A549 (cell line): ENCODE data around the gene SAG. TPM values are rescaled to one million over a fixed set of nuclear protein-coding genes. Genes with fewer than 3 reads are reported as not detected.

ENCODE experiments used
- ATAC-seq, 2 experiments: fragments of 200-7000 bp in 1 of 2; fragments of >200 bp in 1 of 2; cut with Nextera tagmentation in 1 of 2; cut with Tn5 transposase in 1 of 2; 3 replicates each; pipeline versions ENCODE4 v1.8.0 to v1.9.1; 2018 to 2020; ENCODE audit warnings: mild to moderate bottlenecking in 1 of 2, moderate library complexity in 1 of 2
- CTCF ChIA-PET: fragments of 300-600 bp; sonication (Branson Sonifier 250); formaldehyde crosslinking; extraction: SDS; loops from one replicate; lab custom pipeline; 2021; ENCODE audit warnings: antibody characterized with exemption, inconsistent platforms; lab: Yijun Ruan, JAX
- POLR2A ChIA-PET: fragments of 350-600 bp; formaldehyde crosslinking; extraction: SDS; loops from one replicate; lab custom pipeline; 2021; ENCODE audit warnings: antibody characterized with exemption, inconsistent platforms; lab: Yijun Ruan, JAX
- DNase-seq, 2 experiments: peaks; one replicate each; pipeline versions ENCODE4 v3.0.0 to v3.0.0-alpha.2; 2011 to 2016; ENCODE audit warnings: low read depth in 1 of 2, low spot score in 1 of 2
- FAIRE-seq: peaks from 2 replicates; lab custom pipeline; 2011; peaks lifted over from hg19 to GRCh38; lab: Jason Lieb, UNC
- H3K27ac ChIP-seq, 2 experiments: fragments of >200 bp; sonication (Bioruptor Twin); formaldehyde crosslinking; 3 replicates each; pipeline ENCODE4 v1.5.1; 2016 to 2017
- H3K4me1 ChIP-seq: fragments of >200 bp; sonication (Bioruptor Twin); formaldehyde crosslinking; 3 replicates; pipeline ENCODE4 v1.6.1; 2016
- H3K4me2 ChIP-seq: fragments of >200 bp; sonication (Bioruptor Twin); formaldehyde crosslinking; 3 replicates; pipeline ENCODE4 v1.6.1; 2016
- H3K4me3 ChIP-seq: fragments of >200 bp; sonication (Bioruptor Twin); formaldehyde crosslinking; 3 replicates; pipeline ENCODE4 v1.5.1; 2016
- H3K9me3 ChIP-seq: fragments of >200 bp; sonication (Bioruptor Twin); formaldehyde crosslinking; 3 replicates; pipeline ENCODE4 v1.6.1; 2016
- CBX2 ChIP-seq: fragments of 200-600 bp; sonication (generic); IDR thresholded peaks from 2 replicates; pipeline ENCODE4 v1.6.1; 2016; ENCODE audit warnings: low read depth, mild to moderate bottlenecking, borderline replicate concordance
- CBX8 ChIP-seq: fragments of 200-600 bp; sonication (generic); IDR thresholded peaks from 2 replicates; pipeline ENCODE4 v1.6.1; 2016
- CEBPB ChIP-seq, 2 experiments: fragments of >200 bp in 1 of 2; sonication (Bioruptor Twin) in 1 of 2; formaldehyde crosslinking in 1 of 2; IDR thresholded peaks; 2 replicates each; pipeline ENCODE4 v1.6.1; 2012 to 2016
- CHD2 ChIP-seq: fragments of 150-350 bp; IDR thresholded peaks from 2 replicates; pipeline ENCODE4 v1.6.1; 2014; ENCODE audit warnings: low read length; ENCODE audit not compliant: partially characterized antibody
- HDAC2 ChIP-seq: fragments of 200-600 bp; sonication (generic); IDR thresholded peaks from 2 replicates; pipeline ENCODE4 v1.6.1; 2016
- HOXA7 ChIP-seq: fragments of 250-450 bp; sonication (Bioruptor Pico); IDR thresholded peaks from 2 replicates; pipeline ENCODE4 v1.5.0; 2020; ENCODE audit warnings: mild to moderate bottlenecking, moderate library complexity
- HOXB13 ChIP-seq: fragments of 250-450 bp; sonication (Bioruptor Pico); IDR thresholded peaks from 2 replicates; pipeline ENCODE4 v1.5.0; 2020; ENCODE audit warnings: low read depth, mild to moderate bottlenecking, moderate library complexity
- HOXB5 ChIP-seq: fragments of 250-450 bp; sonication (Bioruptor Pico); IDR thresholded peaks from 2 replicates; pipeline ENCODE4 v1.5.0; 2020; ENCODE audit warnings: mild to moderate bottlenecking, moderate library complexity
- KDM1A ChIP-seq: fragments of 200-600 bp; sonication (generic); IDR thresholded peaks from 2 replicates; pipeline ENCODE4 v1.6.1; 2016; ENCODE audit warnings: low read depth, mild to moderate bottlenecking
- MYC ChIP-seq: IDR thresholded peaks from 2 replicates; pipeline ENCODE4 v1.6.1; 2012; ENCODE audit warnings: mild to moderate bottlenecking, inconsistent platforms, low read length, improper control_type of control experiment, borderline replicate concordance
- NFE2L2 ChIP-seq: fragments of 150-350 bp; conservative IDR thresholded peaks from 2 replicates; pipeline ENCODE4 v1.6.1; 2014; ENCODE audit warnings: low read length
- NPAS2 ChIP-seq: fragments of 250-450 bp; sonication (Bioruptor Pico); IDR thresholded peaks from 2 replicates; pipeline ENCODE4 v1.8.0; 2022; ENCODE audit warnings: mild to moderate bottlenecking, moderate library complexity, borderline replicate concordance
- NR3C1 ChIP-seq: fragments of >200 bp; sonication (Bioruptor Twin); formaldehyde crosslinking; IDR thresholded peaks from 3 replicates; pipeline ENCODE4 v1.6.1; 2017
- PHF8 ChIP-seq: fragments of 200-600 bp; sonication (generic); IDR thresholded peaks from 2 replicates; pipeline ENCODE4 v1.6.1; 2016; ENCODE audit warnings: low read depth, mild to moderate bottlenecking, antibody characterized with exemption, moderate library complexity, borderline replicate concordance
- POLR2A ChIP-seq: IDR thresholded peaks from 2 replicates; pipeline ENCODE4 v1.6.1; 2012; ENCODE audit warnings: mild to moderate bottlenecking, low read length
- TFCP2L1 ChIP-seq: fragments of 250-450 bp; sonication (Bioruptor Pico); IDR thresholded peaks from 2 replicates; pipeline ENCODE4 v1.5.0; 2021; ENCODE audit warnings: mild to moderate bottlenecking
- ZC3H11A ChIP-seq: fragments of 450-650 bp; IDR thresholded peaks from 2 replicates; pipeline ENCODE4 v1.6.1; 2014; ENCODE audit warnings: antibody characterized with exemption, mild to moderate bottlenecking
- ZSCAN20 ChIP-seq: fragments of 250-450 bp; sonication (Bioruptor Pico); IDR thresholded peaks from 2 replicates; pipeline ENCODE4 v1.8.0; 2022; ENCODE audit warnings: mild to moderate bottlenecking, moderate library complexity
- WGBS: methylation state at CpG from one replicate; pipeline ENCODE4 v1.1.6; 2017; ENCODE audit errors: missing lambda C conversion rate; 5-methylcytosine and 5-hydroxymethylcytosine counted together
- polyA plus RNA-seq, 4 experiments: library from polyadenylated mRNA; depleted of rRNA in 3 of 4; stranded (reverse); fragments of >200 nt; fragmentation: RNase III in 1 of 4; extraction: RNeasy Plus Mini Kit Qiagen cat#74134 plus additional on column Dnase treatment in 1 of 4; gene quantifications; 2 replicates in 3 of 4; 3 replicates in 1 of 4; pipeline ENCODE4 v1.2.3, GENCODE V29; 2011 to 2017
- TF ChIP-seq, protein P1 (sequence below): fragments of >200 bp; sonication (Bioruptor Twin); formaldehyde crosslinking; IDR thresholded peaks from 3 replicates; pipeline ENCODE4 v1.5.1; 2016
- TF ChIP-seq, protein P2 (sequence below): fragments of 200-600 bp; sonication (generic); IDR thresholded peaks from 2 replicates; pipeline ENCODE4 v1.6.1; 2016; ENCODE audit warnings: antibody characterized with exemption, mild to moderate bottlenecking, moderate library complexity
- TF ChIP-seq, protein P3 (sequence below): IDR thresholded peaks from 2 replicates; pipeline ENCODE4 v1.6.1; 2012; ENCODE audit warnings: low read depth, borderline replicate concordance

SAG gene
- polyA plus RNA-seq, 2 of the 4 experiments (the other 2 are of a cell fraction), result not detected

DNA sequence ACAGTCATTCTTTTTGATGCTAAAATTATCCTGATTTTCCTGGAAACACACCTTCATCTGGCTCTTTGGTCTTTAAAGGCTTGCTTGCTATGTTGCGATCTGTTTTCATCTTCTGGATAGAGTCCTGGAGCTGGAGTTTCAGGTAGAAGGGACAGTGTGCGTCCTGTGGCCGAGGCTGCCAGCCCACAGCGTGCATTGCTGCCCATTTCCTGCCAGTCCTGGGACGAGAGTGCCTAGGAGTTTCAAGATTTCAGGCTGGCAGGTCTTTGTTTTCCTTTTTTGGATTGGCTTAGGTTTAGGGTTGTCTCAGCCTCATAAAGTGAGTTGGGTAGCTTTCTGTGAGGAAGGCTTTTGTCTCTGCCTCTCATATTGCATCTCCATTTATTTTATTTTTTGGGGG is 61.1 kb downstream of the SAG start:
- DNase-seq, result no peak
- ChIA-PET POLR2A (no interaction called here), CTCF (interaction anchor here (1.4 kb wide), 1 partner anchor 16 kb away, joined by 3 read pairs; no protein-coding TSS in a partner anchor)
- no peak for FAIRE-seq
- Histone ChIP-seq H3K4me2 (no peak overlapping the region), H3K9me3 (no peaks in the 10 kb centered on the region), H3K27ac (peak overlapping the region in 1 of 2 experiments; percentile 47; a peak in 2 of 6 replicates), H3K4me3 (no peak overlapping the region), H3K4me1 (peaks cover 47% of the 10 kb centered on the region)
- 92% methylated on average over 5 of the region's 5 CpGs for WGBS
- no peak for TF ChIP-seq ZSCAN20
- TF ChIP-seq, protein P1, sequence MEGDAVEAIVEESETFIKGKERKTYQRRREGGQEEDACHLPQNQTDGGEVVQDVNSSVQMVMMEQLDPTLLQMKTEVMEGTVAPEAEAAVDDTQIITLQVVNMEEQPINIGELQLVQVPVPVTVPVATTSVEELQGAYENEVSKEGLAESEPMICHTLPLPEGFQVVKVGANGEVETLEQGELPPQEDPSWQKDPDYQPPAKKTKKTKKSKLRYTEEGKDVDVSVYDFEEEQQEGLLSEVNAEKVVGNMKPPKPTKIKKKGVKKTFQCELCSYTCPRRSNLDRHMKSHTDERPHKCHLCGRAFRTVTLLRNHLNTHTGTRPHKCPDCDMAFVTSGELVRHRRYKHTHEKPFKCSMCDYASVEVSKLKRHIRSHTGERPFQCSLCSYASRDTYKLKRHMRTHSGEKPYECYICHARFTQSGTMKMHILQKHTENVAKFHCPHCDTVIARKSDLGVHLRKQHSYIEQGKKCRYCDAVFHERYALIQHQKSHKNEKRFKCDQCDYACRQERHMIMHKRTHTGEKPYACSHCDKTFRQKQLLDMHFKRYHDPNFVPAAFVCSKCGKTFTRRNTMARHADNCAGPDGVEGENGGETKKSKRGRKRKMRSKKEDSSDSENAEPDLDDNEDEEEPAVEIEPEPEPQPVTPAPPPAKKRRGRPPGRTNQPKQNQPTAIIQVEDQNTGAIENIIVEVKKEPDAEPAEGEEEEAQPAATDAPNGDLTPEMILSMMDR, result no peak
- no peak for TF ChIP-seq NR3C1
- TF ChIP-seq, protein P2, sequence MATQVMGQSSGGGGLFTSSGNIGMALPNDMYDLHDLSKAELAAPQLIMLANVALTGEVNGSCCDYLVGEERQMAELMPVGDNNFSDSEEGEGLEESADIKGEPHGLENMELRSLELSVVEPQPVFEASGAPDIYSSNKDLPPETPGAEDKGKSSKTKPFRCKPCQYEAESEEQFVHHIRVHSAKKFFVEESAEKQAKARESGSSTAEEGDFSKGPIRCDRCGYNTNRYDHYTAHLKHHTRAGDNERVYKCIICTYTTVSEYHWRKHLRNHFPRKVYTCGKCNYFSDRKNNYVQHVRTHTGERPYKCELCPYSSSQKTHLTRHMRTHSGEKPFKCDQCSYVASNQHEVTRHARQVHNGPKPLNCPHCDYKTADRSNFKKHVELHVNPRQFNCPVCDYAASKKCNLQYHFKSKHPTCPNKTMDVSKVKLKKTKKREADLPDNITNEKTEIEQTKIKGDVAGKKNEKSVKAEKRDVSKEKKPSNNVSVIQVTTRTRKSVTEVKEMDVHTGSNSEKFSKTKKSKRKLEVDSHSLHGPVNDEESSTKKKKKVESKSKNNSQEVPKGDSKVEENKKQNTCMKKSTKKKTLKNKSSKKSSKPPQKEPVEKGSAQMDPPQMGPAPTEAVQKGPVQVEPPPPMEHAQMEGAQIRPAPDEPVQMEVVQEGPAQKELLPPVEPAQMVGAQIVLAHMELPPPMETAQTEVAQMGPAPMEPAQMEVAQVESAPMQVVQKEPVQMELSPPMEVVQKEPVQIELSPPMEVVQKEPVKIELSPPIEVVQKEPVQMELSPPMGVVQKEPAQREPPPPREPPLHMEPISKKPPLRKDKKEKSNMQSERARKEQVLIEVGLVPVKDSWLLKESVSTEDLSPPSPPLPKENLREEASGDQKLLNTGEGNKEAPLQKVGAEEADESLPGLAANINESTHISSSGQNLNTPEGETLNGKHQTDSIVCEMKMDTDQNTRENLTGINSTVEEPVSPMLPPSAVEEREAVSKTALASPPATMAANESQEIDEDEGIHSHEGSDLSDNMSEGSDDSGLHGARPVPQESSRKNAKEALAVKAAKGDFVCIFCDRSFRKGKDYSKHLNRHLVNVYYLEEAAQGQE, result no peak
- TF ChIP-seq ZC3H11A, result no peak
- TF ChIP-seq CEBPB (IDR thresholded peaks at IDR 0.05), result no peak
- TF ChIP-seq PHF8, result no peak
- TF ChIP-seq HOXA7 (CRISPR knock-in tag), result no peak
- no peak for TF ChIP-seq HDAC2
- TF ChIP-seq TFCP2L1 (CRISPR knock-in tag), result no peak
- no peak for TF ChIP-seq CBX8
- no peak for TF ChIP-seq NFE2L2
- TF ChIP-seq, protein P3, sequence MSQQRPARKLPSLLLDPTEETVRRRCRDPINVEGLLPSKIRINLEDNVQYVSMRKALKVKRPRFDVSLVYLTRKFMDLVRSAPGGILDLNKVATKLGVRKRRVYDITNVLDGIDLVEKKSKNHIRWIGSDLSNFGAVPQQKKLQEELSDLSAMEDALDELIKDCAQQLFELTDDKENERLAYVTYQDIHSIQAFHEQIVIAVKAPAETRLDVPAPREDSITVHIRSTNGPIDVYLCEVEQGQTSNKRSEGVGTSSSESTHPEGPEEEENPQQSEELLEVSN, result no peak
- no peak for TF ChIP-seq NPAS2 (CRISPR knock-in tag)
- TF ChIP-seq KDM1A, result no peak
- TF ChIP-seq MYC, result no peak
- TF ChIP-seq HOXB13 (CRISPR knock-in tag), result no peak
- no peak for ATAC-seq

DNA sequence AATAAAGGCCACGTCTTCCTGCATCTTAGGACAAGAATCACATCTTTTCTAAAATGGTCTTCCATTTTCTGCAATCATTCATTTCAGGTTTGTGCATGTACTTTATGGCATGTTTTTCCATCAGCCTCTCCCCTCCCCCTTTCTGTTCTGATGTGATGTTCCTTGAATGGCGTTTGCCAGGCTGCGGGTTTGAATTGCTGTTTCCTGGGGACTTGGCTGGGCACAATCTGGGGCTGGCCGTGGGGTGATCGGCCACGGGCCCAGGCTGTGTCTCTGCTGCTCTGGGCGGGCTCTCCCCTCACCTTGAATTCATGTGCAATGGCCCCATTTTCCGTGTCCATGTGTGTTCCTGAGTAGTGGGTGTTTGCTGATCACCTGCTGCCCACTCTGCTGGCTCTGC is 61.8 kb downstream of the SAG start:
- 78% methylated on average over 4 of the region's 8 CpGs for WGBS
- ChIA-PET CTCF (interaction anchor here (1.4 kb wide), 1 partner anchor 15 kb away, joined by 3 read pairs; no protein-coding TSS in a partner anchor), POLR2A (no interaction called here)
- no peak for TF ChIP-seq TFCP2L1 (CRISPR knock-in tag)
- Histone ChIP-seq H3K4me1 (peaks cover 41% of the 10 kb centered on the region), H3K9me3 (no peaks in the 10 kb centered on the region), H3K4me2 (no peak overlapping the region), H3K27ac (0 out of 6 replicates have a peak overlapping the region, but pooled peaks of 1 of the 2 experiments have one; percentile 38), H3K4me3 (no peak overlapping the region)
- ATAC-seq (no peak), FAIRE-seq (no peak), DNase-seq (no peak)

DNA sequence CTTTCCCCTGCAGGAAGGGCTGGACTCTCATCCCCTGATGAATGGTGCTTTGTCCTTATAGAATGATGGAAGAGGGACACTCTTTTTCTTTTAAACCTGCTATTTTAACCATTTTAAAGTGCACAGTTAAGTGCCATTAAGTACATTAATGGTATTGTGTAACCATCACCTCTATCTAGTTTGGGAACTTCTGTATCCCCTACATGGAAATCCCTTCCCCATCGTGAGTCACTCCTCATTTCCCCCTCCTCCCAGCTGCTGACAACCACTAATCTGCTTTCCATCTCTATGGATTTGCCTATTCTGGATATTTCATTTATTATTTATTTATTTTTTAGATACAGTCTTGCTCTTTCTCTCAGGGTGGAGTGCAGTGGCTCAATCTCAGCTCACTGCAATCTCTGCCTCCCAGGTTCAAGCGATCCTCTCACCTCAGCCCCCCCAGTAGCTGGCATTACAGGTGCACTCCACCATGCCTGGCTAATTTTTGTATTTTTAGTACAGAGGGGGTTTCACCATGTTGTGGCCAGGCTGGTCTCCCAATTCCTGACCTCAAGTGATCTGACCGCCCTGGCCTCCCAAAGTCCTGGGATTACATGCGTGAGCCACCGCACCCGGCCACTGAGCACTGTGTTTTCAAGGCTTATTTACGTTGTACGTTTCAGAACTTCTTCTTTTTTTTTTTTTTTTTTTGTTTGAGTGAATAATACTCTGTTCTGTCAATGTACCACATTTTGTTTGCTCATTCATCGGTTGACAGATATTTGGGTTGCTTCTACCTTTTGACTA is 62.5 kb downstream of the SAG start:
- Histone ChIP-seq H3K4me3 (no peak overlapping the region), H3K4me1 (peaks cover 46% of the 10 kb centered on the region), H3K27ac (no peak overlapping the region), H3K4me2 (no peak overlapping the region), H3K9me3 (no peaks in the 10 kb centered on the region)
- ChIA-PET CTCF (no interaction called here), POLR2A (no interaction called here)
- DNase-seq (no peak), ATAC-seq (no peak), FAIRE-seq (no peak)
- WGBS, result 86% methylated on average over 9 of the region's 9 CpGs
- TF ChIP-seq, protein P2, result no peak
- TF ChIP-seq PHF8 (no peak), HOXA7 (CRISPR knock-in tag) (no peak), CHD2 (no peak), HOXB5 (no peak), HOXB13 (CRISPR knock-in tag) (no peak), NR3C1 (no peak), POLR2A (no peak), CBX2 (no peak)
- TF ChIP-seq, protein P3, result no peak
